Measurements from ENCODE around the gene FANCD2OS. TPM values are rescaled to one million over a fixed set of nuclear protein-coding genes. Genes with fewer than 3 reads are reported as not detected.

Gene FANCD2OS
- total and polyA plus RNA-seq, 2 donors (not counting 3 experiments of a cell fraction or from before 2014, with no cell fraction given): not detected

- peaks cover 9% of the 10 kb centered on the region for H3K4me1 ChIP-seq (ENCODE audit: control insufficient read depth, extremely low read depth, insufficient read depth, low read length)
- CTCF ChIA-PET: interaction anchor here (0.6 to 2.0 kb wide), 3 partner anchors 26 to 190 kb away, joined by 3 to 4 read pairs (median 3); partner anchors contain the start of gene VHL
- H3K27me3 ChIP-seq (ENCODE audit: control insufficient read depth in 2 of 2, insufficient read depth in 2 of 2, low read length in 2 of 2): no peaks in the 10 kb centered on the region
- intact Hi-C loops (cut with micrococcal nuclease): loop anchor here (1.0 to 10.0 kb wide), 5 partner anchors 26 to 131 kb away; partner anchors contain the start of genes EMC3, IRAK2 and VHL
- no peak for TF ChIP-seq CTCF (IDR thresholded peaks at IDR 0.05; ENCODE audit: extremely low read depth in 1 of 2, insufficient read depth in 1 of 2, low read depth in 1 of 2, low read length in 2 of 2)
- no peak for TF ChIP-seq MYC (IDR thresholded peaks at IDR 0.05; ENCODE audit: low read depth, low read length)
- no peak for TF ChIP-seq EZH2 (IDR thresholded peaks at IDR 0.05; ENCODE audit: borderline replicate concordance, low read depth, low read length, severe bottlenecking)
- TF ChIP-seq GATA2 (IDR thresholded peaks at IDR 0.05; ENCODE audit: insufficient read depth, insufficient read length, low read depth, low read length): no peak
- TF ChIP-seq POLR2A (IDR thresholded peaks at IDR 0.05; ENCODE audit: low read depth, low read length): peak; percentile 98
- TF ChIP-seq POLR2AphosphoS5 (IDR thresholded peaks at IDR 0.05; ENCODE audit: insufficient read depth, low read depth, low read length): peak; percentile 95
- TF ChIP-seq JUN (IDR thresholded peaks at IDR 0.05; ENCODE audit: borderline replicate concordance, insufficient read depth, insufficient read length, low read depth): no peak
- peak; percentile 29 for TF ChIP-seq MAX (IDR thresholded peaks at IDR 0.05; ENCODE audit: insufficient read depth, insufficient read length)
- TF ChIP-seq FOS (IDR thresholded peaks at IDR 0.05; ENCODE audit: borderline replicate concordance, insufficient read depth, low read length): no peak
- no TSS peak for BruUV-seq (replicated peaks)
- H3K4me3 ChIP-seq (replicated peaks in 1 of 3; ENCODE audit: insufficient read depth in 1 of 3, low read depth in 1 of 3, low read length in 3 of 3): peak within 1 kb of the TSS; percentile 63 to 87 (median 68)
- H3K4me2 ChIP-seq (ENCODE audit: insufficient read depth, low read length): peak within 1 kb of the TSS; percentile 74
- H3K36me3 ChIP-seq (ENCODE audit: control insufficient read depth in 2 of 2, extremely low read depth in 1 of 2, insufficient read depth in 2 of 2, low read length in 2 of 2): peaks cover 3% of the 10 kb centered on the region in 2 experiments
- H3K79me2 ChIP-seq (ENCODE audit: control insufficient read depth, insufficient read depth, low read length): peaks cover 47% of the 10 kb centered on the region
- FAIRE-seq (peak; percentile 98), DNase-seq (ENCODE audit: low read depth, low spot score) (peak; percentile 96)
- POLR2A ChIA-PET: interaction anchor here (0.7 kb wide), 2 partner anchors 11 to 68 kb away, joined by 3 to 5 read pairs; no protein-coding TSS in a partner anchor
- peak within 1 kb of the TSS; percentile 63 for H3K27ac ChIP-seq (ENCODE audit: insufficient read depth, low read depth, low read length)
- H3K9ac ChIP-seq (replicated peaks; ENCODE audit: extremely low read depth, insufficient read depth, low read length): peak within 1 kb of the TSS; percentile 90
- H2AFZ ChIP-seq (ENCODE audit: low read depth, low read length): peak within 1 kb of the TSS; percentile 86
- peaks cover 3% of the 10 kb centered on the region for H4K20me1 ChIP-seq (replicated peaks; ENCODE audit: control insufficient read depth, extremely low read depth, insufficient read depth, low read length)
- H3K9me3 ChIP-seq (replicated peaks; ENCODE audit: control insufficient read depth, insufficient read depth, low read length): no peaks in the 10 kb centered on the region
- dilution Hi-C loops (cut with MboI; ENCODE audit: extremely low pct_ligation_motif_present, low sequenced_read_pairs): no loop called here
- H3K9me1 ChIP-seq (replicated peaks; ENCODE audit: control insufficient read depth, extremely low read depth, insufficient read depth, low read length): no peaks in the 10 kb centered on the region
Measured at GRCh38 chr3:10115326-10116137, 7.5 kb upstream of the FANCD2OS start, which contains the start of gene BRK1. BRK1 (plus strand) TSS chr3:10115675; CDS start chr3:10115702, 27 bp downstream.
